Activated naive CD4-positive, alpha-beta T cell treated with anti-CD3 and anti-CD28 coated beads, Interleukin-2, amount 50 U/mL, for 24 hours (primary cell): ENCODE results near the gene ABCB11.

Source experiments
- H3K27ac Mint-ChIP-seq: one replicate; pipeline ENCODE4 v1.8.0; 2021; ENCODE audit warnings: mild to moderate bottlenecking, mixed read lengths
- H3K27me3 Mint-ChIP-seq: one replicate; pipeline ENCODE4 v1.8.0; 2021; ENCODE audit warnings: mixed read lengths
- H3K36me3 Mint-ChIP-seq: one replicate; pipeline ENCODE4 v1.8.0; 2021; ENCODE audit warnings: mixed read lengths
- H3K4me1 Mint-ChIP-seq: one replicate; pipeline ENCODE4 v1.8.0; 2021; ENCODE audit warnings: mixed read lengths
- H3K4me3 Mint-ChIP-seq: one replicate; pipeline ENCODE4 v1.8.0; 2021; ENCODE audit warnings: mild to moderate bottlenecking, mixed read lengths
- H3K9me3 Mint-ChIP-seq: one replicate; pipeline ENCODE4 v1.8.0; 2021; ENCODE audit warnings: mixed read lengths

The ABCB11 gene

GRCh38 chr2:169050476-169051240 lies 19.5 kb upstream of the ABCB11 start:
- Mint-ChIP-seq H3K4me1 (no peaks in the 10 kb centered on the region), H3K27ac (no peak overlapping the region), H3K36me3 (peaks cover 3% of the 10 kb centered on the region), H3K4me3 (no peak overlapping the region), H3K27me3 (peaks cover 3% of the 10 kb centered on the region), H3K9me3 (peaks cover 12% of the 10 kb centered on the region)

DNA sequence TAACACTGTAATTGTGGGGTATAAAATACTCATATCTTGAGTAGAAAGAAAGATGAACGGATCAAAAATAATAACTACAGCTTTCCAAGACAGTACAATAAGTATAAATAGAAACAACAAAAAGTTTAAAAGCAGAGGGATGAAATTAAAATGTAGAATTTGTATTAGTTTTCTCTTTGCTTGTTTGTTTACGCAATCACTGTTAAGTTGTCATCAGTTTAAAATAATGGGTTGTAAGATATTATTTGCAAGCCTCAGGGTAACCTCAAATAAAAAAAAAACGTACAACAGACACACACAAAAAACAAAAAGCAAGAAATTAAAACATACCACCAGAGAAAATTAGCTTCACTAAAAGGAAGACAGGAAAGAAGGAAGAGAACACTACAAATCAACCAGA lies 18.0 kb upstream of the ABCB11 start:
- H3K4me1 Mint-ChIP-seq: no peaks in the 10 kb centered on the region
- H3K9me3 Mint-ChIP-seq: peaks cover 4% of the 10 kb centered on the region
- H3K27ac Mint-ChIP-seq: no peak overlapping the region
- no peak overlapping the region for H3K4me3 Mint-ChIP-seq
- peaks cover 1% of the 10 kb centered on the region for H3K36me3 Mint-ChIP-seq
- no peaks in the 10 kb centered on the region for H3K27me3 Mint-ChIP-seq

- peaks cover 1% of the 10 kb centered on the region for H3K36me3 Mint-ChIP-seq
- no peaks in the 10 kb centered on the region for H3K27me3 Mint-ChIP-seq
- no peak overlapping the region for H3K4me3 Mint-ChIP-seq
- peaks cover 15% of the 10 kb centered on the region for H3K9me3 Mint-ChIP-seq
- H3K4me1 Mint-ChIP-seq: no peaks in the 10 kb centered on the region
- H3K27ac Mint-ChIP-seq: no peak overlapping the region
Observed at GRCh38 chr2:169047256-169048250, 16.4 kb upstream of the ABCB11 start.

DNA sequence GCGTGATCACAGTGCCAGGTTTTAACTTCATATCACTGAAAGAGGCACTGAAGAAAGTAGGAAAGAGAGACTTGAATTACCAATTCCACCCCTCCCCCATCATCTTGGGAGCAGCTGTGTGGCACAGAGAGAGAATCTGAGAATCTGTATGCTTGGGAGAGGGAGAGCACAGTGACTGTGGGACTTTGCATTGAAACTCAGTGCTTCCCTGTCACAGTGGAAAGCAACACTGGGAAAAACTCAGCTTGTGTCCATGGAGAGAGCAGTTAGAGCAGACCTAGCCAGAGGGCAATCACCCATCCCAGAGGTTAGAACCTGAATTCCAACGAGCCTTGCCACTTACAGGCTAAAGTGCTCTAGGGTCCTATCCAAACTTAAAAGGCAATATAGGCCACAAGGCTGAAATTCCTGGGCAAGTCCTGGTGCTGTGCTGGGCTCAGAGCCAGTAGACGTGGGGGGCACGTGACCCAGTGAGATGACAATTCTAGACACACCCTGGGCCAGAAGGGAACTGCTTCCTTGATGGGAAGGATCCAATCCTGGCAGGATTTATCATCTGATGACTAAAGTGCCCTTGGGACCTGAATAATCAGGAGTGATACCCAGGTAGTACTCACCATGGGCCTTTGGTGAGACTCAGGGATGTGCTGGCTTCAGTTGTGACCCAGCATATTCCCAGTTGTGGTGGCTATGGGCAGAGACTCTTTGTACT lies 15.5 kb upstream of the ABCB11 start:
- no peak overlapping the region for H3K4me3 Mint-ChIP-seq
- H3K27me3 Mint-ChIP-seq: no peaks in the 10 kb centered on the region
- no peaks in the 10 kb centered on the region for H3K4me1 Mint-ChIP-seq
- H3K36me3 Mint-ChIP-seq: peaks cover 5% of the 10 kb centered on the region
- peaks cover 23% of the 10 kb centered on the region for H3K9me3 Mint-ChIP-seq
- no peak overlapping the region for H3K27ac Mint-ChIP-seq

DNA sequence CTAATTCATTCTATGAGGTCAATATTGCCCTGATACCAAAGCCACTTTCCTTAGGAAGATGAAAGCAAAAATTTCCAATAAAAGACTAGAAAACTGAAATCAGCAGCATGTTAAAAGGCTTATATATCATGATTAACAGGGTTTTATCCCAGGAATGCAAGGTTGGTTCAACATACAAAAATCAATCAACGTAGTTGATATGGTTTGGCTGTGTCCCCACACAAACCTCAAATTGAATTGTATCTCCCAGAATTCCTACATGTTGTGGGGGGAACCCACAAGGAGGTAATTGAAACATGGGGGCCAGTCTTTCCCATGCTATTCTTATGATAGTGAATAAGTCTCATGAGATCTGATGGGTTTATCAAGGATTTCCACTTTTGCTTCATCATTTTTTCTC lies 11.7 kb upstream of the ABCB11 start:
- Mint-ChIP-seq H3K27me3 (no peaks in the 10 kb centered on the region), H3K4me1 (no peaks in the 10 kb centered on the region)

DNA sequence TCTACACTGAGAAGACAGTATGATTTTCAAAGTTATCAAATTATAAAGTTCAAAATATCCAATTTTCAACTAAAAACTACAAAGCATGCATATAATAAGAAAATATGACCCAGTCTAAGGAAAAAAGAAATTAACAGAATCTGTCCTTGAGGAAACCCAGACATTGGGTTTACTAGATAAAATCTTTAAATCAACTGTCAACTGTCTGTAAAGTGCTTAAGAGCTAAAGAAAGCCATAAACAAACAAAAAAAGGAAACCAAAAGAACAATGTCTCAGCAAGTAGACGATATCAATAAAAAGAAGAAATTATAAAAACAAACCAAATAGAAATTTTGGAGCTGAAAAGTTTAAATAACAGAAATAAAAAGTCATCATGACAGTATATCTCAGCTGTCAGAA lies 10.5 kb upstream of the ABCB11 start:
- peaks cover 23% of the 10 kb centered on the region for H3K9me3 Mint-ChIP-seq
- H3K4me3 Mint-ChIP-seq: no peak overlapping the region
- no peaks in the 10 kb centered on the region for H3K4me1 Mint-ChIP-seq
- peaks cover 2% of the 10 kb centered on the region for H3K27me3 Mint-ChIP-seq
- H3K36me3 Mint-ChIP-seq: peaks cover 5% of the 10 kb centered on the region
- H3K27ac Mint-ChIP-seq: no peak overlapping the region

More for the DNA sequence above, 11.7 kb upstream of the ABCB11 start:
- H3K9me3 Mint-ChIP-seq: peaks cover 23% of the 10 kb centered on the region
- H3K27ac Mint-ChIP-seq: no peak overlapping the region
- H3K36me3 Mint-ChIP-seq: peaks cover 5% of the 10 kb centered on the region
- H3K4me3 Mint-ChIP-seq: no peak overlapping the region

- H3K4me1 Mint-ChIP-seq: no peaks in the 10 kb centered on the region
- H3K27me3 Mint-ChIP-seq: peaks cover 2% of the 10 kb centered on the region
- H3K27ac Mint-ChIP-seq: no peak overlapping the region
- no peak overlapping the region for H3K4me3 Mint-ChIP-seq
- peaks cover 4% of the 10 kb centered on the region for H3K36me3 Mint-ChIP-seq
- H3K9me3 Mint-ChIP-seq: peaks cover 22% of the 10 kb centered on the region
Observed at GRCh38 chr2:169039702-169040101, 8.6 kb upstream of the ABCB11 start.

DNA sequence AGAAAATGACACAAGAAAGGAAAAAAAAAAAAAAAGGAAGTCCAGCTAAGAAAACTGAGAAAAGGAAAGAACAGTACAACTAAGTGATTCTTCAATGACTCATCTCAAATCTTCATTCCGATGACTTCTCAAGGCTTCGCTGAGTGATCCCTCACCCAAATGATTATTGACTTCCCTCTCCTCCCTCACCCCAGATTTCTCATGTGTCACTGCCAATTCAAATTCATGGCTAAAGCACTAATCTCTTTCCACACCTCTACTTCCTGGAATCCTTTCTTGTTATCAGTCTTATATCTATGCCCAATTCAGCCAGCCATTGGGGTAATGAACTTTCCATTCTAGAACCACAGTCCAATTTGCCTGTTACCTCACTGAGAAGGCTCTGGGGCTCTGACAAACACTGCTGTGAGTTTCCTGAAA lies 7.2 kb upstream of the ABCB11 start:
- Mint-ChIP-seq H3K27me3 (peaks cover 2% of the 10 kb centered on the region), H3K27ac (no peak overlapping the region), H3K9me3 (peaks cover 24% of the 10 kb centered on the region), H3K4me3 (no peak overlapping the region), H3K36me3 (peaks cover 4% of the 10 kb centered on the region), H3K4me1 (no peaks in the 10 kb centered on the region)

DNA sequence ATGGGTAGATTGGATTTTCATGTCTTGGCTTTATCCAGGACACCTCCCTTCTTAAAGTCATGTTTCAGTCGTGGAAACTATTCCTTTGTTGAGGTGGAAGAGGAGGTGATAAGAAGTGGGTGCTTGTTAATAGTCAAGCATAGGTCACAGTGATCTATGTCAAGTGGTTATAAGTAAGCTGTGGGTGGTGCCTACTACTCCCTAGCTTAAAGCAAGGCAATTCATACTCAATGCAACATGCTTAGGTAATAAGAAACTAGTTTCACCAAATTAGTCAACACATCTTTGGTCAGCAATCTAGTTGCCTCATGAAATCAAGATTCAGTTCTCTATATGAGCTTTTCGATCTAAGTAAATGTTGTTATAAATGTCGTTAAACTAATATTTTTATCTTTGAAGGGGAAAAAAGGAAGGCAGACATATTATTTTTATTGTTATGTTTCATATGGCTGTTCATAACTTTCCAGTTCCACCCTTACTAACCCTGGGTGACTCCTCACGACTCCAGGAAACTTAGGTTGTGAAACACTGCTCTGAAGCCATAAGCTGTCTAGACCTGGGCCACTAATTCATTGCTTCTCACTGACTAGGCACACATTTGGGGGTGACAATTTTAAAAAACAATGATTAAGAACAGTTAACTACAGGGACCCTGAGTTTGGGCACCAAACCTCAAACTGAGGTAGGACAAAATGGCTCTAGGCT lies 5.8 kb upstream of the ABCB11 start:
- Mint-ChIP-seq H3K36me3 (no peaks in the 10 kb centered on the region), H3K27me3 (peaks cover 2% of the 10 kb centered on the region), H3K4me3 (no peak overlapping the region), H3K27ac (no peak overlapping the region), H3K9me3 (peaks cover 14% of the 10 kb centered on the region), H3K4me1 (no peaks in the 10 kb centered on the region)

- H3K27ac Mint-ChIP-seq: no peak overlapping the region
- peaks cover 2% of the 10 kb centered on the region for H3K27me3 Mint-ChIP-seq
- H3K4me3 Mint-ChIP-seq: no peak overlapping the region
- H3K9me3 Mint-ChIP-seq: peaks cover 12% of the 10 kb centered on the region
- H3K36me3 Mint-ChIP-seq: no peaks in the 10 kb centered on the region
- H3K4me1 Mint-ChIP-seq: no peaks in the 10 kb centered on the region
Observed at GRCh38 chr2:169035887-169036286, 4.8 kb upstream of the ABCB11 start.

GRCh38 chr2:169034984-169035544 lies 3.9 kb upstream of the ABCB11 start:
- no peaks in the 10 kb centered on the region for H3K4me1 Mint-ChIP-seq
- no peaks in the 10 kb centered on the region for H3K36me3 Mint-ChIP-seq
- no peak overlapping the region for H3K27ac Mint-ChIP-seq
- H3K27me3 Mint-ChIP-seq: peaks cover 2% of the 10 kb centered on the region
- H3K9me3 Mint-ChIP-seq: peaks cover 12% of the 10 kb centered on the region
- H3K4me3 Mint-ChIP-seq: no peak overlapping the region

- Mint-ChIP-seq H3K4me1 (no peaks in the 10 kb centered on the region), H3K36me3 (no peaks in the 10 kb centered on the region), H3K27me3 (peaks cover 2% of the 10 kb centered on the region), H3K27ac (no peak overlapping the region), H3K4me3 (no peak overlapping the region), H3K9me3 (peaks cover 12% of the 10 kb centered on the region)
Observed at GRCh38 chr2:169034256-169034655, 3.1 kb upstream of the ABCB11 start.

DNA sequence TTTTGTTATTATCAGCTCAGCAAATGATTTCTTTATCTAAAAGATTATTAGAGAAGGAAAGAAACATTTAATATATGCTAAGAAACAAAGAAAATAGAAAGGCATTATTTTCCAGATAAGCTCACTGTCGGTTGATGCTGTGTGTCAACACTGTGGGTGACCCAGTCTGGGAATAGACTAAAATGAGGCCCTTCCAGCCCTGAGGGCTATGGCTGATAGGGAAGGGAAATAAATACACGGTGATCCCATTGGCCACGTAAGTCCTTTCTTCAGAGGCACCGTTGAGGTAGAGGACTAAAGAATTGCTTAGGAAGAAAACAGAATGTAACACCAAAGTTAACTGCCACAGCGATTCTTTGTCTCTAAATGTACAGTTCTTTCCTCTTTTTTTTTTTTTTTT lies 1.8 kb downstream of the ABCB11 start:
- peaks cover 6% of the 10 kb centered on the region for H3K9me3 Mint-ChIP-seq

DNA sequence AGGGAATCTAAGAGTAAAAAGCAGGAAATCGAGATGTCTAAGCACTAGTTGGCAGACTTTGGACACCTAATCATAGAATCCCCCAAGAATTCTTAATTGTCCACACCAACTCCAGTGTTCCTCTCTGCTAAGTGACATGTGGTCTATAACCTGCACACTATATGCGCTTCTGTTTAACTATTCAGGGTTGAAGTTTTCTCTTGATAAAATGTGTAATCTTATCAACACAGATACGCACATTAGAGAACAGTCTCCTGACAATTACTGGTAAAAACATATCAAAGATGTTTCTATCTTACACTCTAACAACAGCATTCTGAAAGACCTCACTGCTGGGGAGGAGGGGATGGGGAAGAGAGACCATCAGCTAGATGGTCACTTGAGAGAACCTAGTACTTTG lies 3.9 kb downstream of the ABCB11 start:
- H3K4me1 Mint-ChIP-seq: peaks cover 7% of the 10 kb centered on the region
- no peaks in the 10 kb centered on the region for H3K27me3 Mint-ChIP-seq
- H3K9me3 Mint-ChIP-seq: no peaks in the 10 kb centered on the region
- H3K27ac Mint-ChIP-seq: no peak overlapping the region
- no peaks in the 10 kb centered on the region for H3K36me3 Mint-ChIP-seq
- H3K4me3 Mint-ChIP-seq: no peak overlapping the region

More for the DNA sequence above, 1.8 kb downstream of the ABCB11 start:
- Mint-ChIP-seq H3K27ac (no peak overlapping the region), H3K4me1 (peaks cover 7% of the 10 kb centered on the region), H3K36me3 (no peaks in the 10 kb centered on the region), H3K27me3 (no peaks in the 10 kb centered on the region), H3K4me3 (no peak overlapping the region)

DNA sequence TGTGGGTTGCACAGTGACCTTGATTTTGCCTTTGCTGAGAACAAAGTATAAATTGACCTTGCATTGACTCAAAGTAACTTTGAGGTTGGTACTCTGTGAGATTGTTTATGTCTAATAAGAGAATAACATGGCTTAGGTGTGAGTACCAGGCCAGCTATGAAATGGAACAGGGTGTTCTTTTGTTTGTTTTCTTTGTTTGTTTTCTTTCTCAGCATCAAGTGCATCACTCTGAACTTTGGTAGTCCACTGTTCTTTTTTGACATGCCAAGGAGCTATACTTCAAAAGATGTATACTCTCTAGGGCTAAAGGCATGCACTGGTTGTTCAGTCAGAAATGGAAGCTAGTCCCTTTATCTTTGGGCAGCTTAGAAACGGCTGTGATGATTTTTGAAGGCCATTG lies 5.1 kb downstream of the ABCB11 start:
- Mint-ChIP-seq H3K27ac (no peak overlapping the region), H3K4me3 (no peak overlapping the region), H3K4me1 (peaks cover 7% of the 10 kb centered on the region), H3K9me3 (no peaks in the 10 kb centered on the region), H3K36me3 (no peaks in the 10 kb centered on the region), H3K27me3 (no peaks in the 10 kb centered on the region)
